ENCODE data around the gene ZNF208.
"Not testable (repeated sequence)": the region's sequence is repeated elsewhere in the genome, so short reads cannot be mapped to it uniquely, and the experiment has no call there.

The ZNF208 gene

GRCh38 chr19:21884786-21885185 lies 126.0 kb downstream of the ZNF208 start:
- H3K4me3 ChIP-seq (ENCODE audit: low read length in 2 of 2); H3K18ac ChIP-seq (ENCODE audit: low read length); H3K14ac ChIP-seq (ENCODE audit: low read length); H4K8ac ChIP-seq (ENCODE audit: low read depth, low read length); H3K9ac ChIP-seq (ENCODE audit: low read depth, low read length, poor library complexity); H4K91ac ChIP-seq (ENCODE audit: low read depth, low read length, poor library complexity); H3K9me3 ChIP-seq (replicated peaks in 1 of 2; ENCODE audit: control insufficient read depth in 2 of 2, insufficient read depth in 1 of 2, low read depth in 1 of 2, low read length in 2 of 2); H2BK120ac ChIP-seq (ENCODE audit: low read depth, low read length); DNase-seq (ENCODE audit: low spot score); H2BK15ac ChIP-seq (ENCODE audit: low read length); H2AK5ac ChIP-seq (ENCODE audit: low read depth, low read length); H3K79me1 ChIP-seq (ENCODE audit: low read depth, low read length); H3K27me3 ChIP-seq (ENCODE audit: control insufficient read depth in 3 of 3, insufficient read depth in 3 of 3, low read depth in 1 of 3, low read length in 3 of 3); H3K36me3 ChIP-seq (replicated peaks in 1 of 2; ENCODE audit: control insufficient read depth in 2 of 2, insufficient read depth in 2 of 2, low read length in 2 of 2); H3K4ac ChIP-seq (ENCODE audit: low read length); H2BK5ac ChIP-seq (ENCODE audit: low read length); H2BK12ac ChIP-seq (ENCODE audit: low read length); H3K4me1 ChIP-seq (ENCODE audit: control insufficient read depth in 2 of 2, insufficient read depth in 1 of 2, low read depth in 1 of 2, low read length in 2 of 2); H2AFZ ChIP-seq (ENCODE audit: low read length); H3K23ac ChIP-seq (ENCODE audit: low read depth, low read length, poor library complexity); H3K27ac ChIP-seq (replicated peaks; ENCODE audit: low read length); H3K4me2 ChIP-seq (ENCODE audit: insufficient read depth, low read length, poor library complexity, severe bottlenecking): not testable (repeated sequence)
- WGBS, 2 donors (ENCODE audit: extremely low coverage in 2 of 2, insufficient read length in 2 of 2, insufficient replicate concordance in 1 of 2), result no CpG with 5 or more reads among the region's 8 CpGs

- no peak overlapping the region for H2AK5ac ChIP-seq (ENCODE audit: low read depth, low read length)
- H4K8ac ChIP-seq (ENCODE audit: low read depth, low read length), result no peak overlapping the region
- H3K4me2 ChIP-seq (ENCODE audit: insufficient read depth, low read length, poor library complexity, severe bottlenecking), result no peak overlapping the region
- no peak overlapping the region for H2BK120ac ChIP-seq (ENCODE audit: low read depth, low read length)
- WGBS, 2 donors (ENCODE audit: extremely low coverage in 2 of 2, insufficient read length in 2 of 2, insufficient replicate concordance in 1 of 2), result no CpG with 5 or more reads among the region's 10 CpGs
- H3K9ac ChIP-seq (ENCODE audit: low read depth, low read length, poor library complexity), result no peak overlapping the region
- H3K27ac ChIP-seq (replicated peaks; ENCODE audit: low read length), result no peak overlapping the region
- H3K27me3 ChIP-seq (ENCODE audit: control insufficient read depth in 3 of 3, insufficient read depth in 3 of 3, low read depth in 1 of 3, low read length in 3 of 3), result no peaks in the 10 kb centered on the region
- H2BK15ac ChIP-seq (ENCODE audit: low read length), result no peak overlapping the region
- H3K4me3 ChIP-seq (ENCODE audit: low read length in 2 of 2), result no peak overlapping the region
- H4K91ac ChIP-seq (ENCODE audit: low read depth, low read length, poor library complexity), result no peak overlapping the region
- no peaks in the 10 kb centered on the region for H3K79me1 ChIP-seq (ENCODE audit: low read depth, low read length)
- no peaks in the 10 kb centered on the region for H3K4me1 ChIP-seq (ENCODE audit: control insufficient read depth in 2 of 2, insufficient read depth in 1 of 2, low read depth in 1 of 2, low read length in 2 of 2)
- no peak overlapping the region for H3K23ac ChIP-seq (ENCODE audit: low read depth, low read length, poor library complexity)
- H2AFZ ChIP-seq (ENCODE audit: low read length), result no peak overlapping the region
- DNase-seq (ENCODE audit: low spot score), result no peak
- no peak overlapping the region for H3K18ac ChIP-seq (ENCODE audit: low read length)
- H2BK5ac ChIP-seq (ENCODE audit: low read length), result no peak overlapping the region
- H2BK12ac ChIP-seq (ENCODE audit: low read length), result no peak overlapping the region
- H3K9me3 ChIP-seq (replicated peaks in 1 of 2; ENCODE audit: control insufficient read depth in 2 of 2, insufficient read depth in 1 of 2, low read depth in 1 of 2, low read length in 2 of 2), result peaks cover 0 to 12% of the 10 kb centered on the region in 2 donors
- no peak overlapping the region for H3K14ac ChIP-seq (ENCODE audit: low read length)
- no peak overlapping the region for H3K4ac ChIP-seq (ENCODE audit: low read length)
- no peaks in the 10 kb centered on the region for H3K36me3 ChIP-seq (replicated peaks in 1 of 2; ENCODE audit: control insufficient read depth in 2 of 2, insufficient read depth in 2 of 2, low read length in 2 of 2)
Observed at GRCh38 chr19:21883516-21883915, 127.2 kb downstream of the ZNF208 start.
